AG09309 (cell line): ENCODE measurements around the gene DNAH14.

ENCODE experiments used
- DNase-seq: peaks from one replicate; pipeline ENCODE4 v3.0.0-alpha.2; 2010; ENCODE audit warnings: low read depth
- H3K4me3 ChIP-seq: 2 replicates; pipeline ENCODE4 v1.5.1; 2011; ENCODE audit warnings: mild to moderate bottlenecking, low read depth, low read length, moderate library complexity; ENCODE audit not compliant: control insufficient read depth
- TF ChIP-seq, protein P1 (sequence below): IDR thresholded peaks from 2 replicates; pipeline ENCODE4 v1.5.1; 2011; ENCODE audit warnings: mild to moderate bottlenecking, low read depth, low read length, inconsistent platforms; ENCODE audit not compliant: insufficient read depth, control insufficient read depth; ENCODE audit errors: missing control alignments

The DNAH14 gene

DNA sequence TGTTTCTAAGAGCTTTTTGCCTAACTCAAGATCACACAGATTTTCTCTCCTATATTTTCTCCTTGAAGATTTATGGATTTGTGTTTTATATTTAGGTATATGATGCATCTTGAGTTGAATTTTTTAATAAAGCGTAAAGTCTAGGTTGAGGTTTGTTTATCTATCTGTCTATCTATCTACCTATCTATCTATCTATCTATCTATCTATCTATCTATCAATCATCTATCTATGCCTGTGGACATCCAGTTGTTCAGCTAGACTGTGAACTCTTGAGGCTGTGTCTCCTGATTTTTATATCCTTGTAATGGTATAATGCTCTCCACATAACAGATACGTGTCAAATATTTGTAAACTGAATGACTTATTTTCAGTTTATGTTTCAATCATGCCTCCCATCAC is 120.1 kb downstream of the DNAH14 start:
- TF ChIP-seq, protein P1, sequence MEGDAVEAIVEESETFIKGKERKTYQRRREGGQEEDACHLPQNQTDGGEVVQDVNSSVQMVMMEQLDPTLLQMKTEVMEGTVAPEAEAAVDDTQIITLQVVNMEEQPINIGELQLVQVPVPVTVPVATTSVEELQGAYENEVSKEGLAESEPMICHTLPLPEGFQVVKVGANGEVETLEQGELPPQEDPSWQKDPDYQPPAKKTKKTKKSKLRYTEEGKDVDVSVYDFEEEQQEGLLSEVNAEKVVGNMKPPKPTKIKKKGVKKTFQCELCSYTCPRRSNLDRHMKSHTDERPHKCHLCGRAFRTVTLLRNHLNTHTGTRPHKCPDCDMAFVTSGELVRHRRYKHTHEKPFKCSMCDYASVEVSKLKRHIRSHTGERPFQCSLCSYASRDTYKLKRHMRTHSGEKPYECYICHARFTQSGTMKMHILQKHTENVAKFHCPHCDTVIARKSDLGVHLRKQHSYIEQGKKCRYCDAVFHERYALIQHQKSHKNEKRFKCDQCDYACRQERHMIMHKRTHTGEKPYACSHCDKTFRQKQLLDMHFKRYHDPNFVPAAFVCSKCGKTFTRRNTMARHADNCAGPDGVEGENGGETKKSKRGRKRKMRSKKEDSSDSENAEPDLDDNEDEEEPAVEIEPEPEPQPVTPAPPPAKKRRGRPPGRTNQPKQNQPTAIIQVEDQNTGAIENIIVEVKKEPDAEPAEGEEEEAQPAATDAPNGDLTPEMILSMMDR: no peak
- no peak for DNase-seq
- H3K4me3 ChIP-seq: no peak overlapping the region

DNA sequence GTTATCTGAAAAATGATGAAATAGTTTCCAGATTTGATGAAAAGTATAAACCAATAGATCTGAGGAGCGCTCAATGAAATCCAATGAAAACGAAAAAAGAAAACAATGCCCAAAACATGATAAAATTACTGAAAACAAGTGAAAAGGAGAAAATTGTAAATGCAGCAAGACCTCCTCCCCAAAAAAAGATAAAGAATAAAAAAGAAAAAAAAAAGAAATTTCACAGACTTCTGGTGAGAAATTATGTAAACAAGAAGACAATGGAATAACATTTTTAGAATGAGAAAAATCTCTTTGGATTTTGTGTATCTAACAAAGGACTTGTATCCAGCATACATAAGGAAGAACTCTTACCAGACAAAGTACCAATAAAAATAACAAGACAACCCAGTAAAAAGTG is 134.2 kb downstream of the DNAH14 start:
- H3K4me3 ChIP-seq: no peak overlapping the region
- TF ChIP-seq, protein P1: no peak
- DNase-seq: no peak

DNA sequence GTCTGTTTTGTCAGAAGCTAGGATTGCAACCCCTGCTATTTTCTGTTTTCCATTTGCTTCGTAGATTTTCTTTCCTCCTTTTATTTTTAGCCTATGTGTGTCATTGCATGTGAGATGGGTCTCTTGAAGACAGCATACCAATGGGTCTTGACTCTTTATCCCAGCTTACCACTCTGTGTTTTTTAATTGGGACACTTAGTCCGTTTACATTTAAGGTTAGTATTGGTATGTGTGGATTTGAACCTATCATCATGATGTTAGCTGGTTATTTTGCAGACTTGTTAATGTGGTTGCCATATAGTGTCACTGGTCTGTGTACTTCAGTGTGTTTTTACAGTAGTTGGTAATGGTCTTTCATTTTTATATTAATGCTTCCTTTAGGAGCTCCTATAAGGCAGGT is 141.5 kb downstream of the DNAH14 start:
- TF ChIP-seq, protein P1: no peak

DNA sequence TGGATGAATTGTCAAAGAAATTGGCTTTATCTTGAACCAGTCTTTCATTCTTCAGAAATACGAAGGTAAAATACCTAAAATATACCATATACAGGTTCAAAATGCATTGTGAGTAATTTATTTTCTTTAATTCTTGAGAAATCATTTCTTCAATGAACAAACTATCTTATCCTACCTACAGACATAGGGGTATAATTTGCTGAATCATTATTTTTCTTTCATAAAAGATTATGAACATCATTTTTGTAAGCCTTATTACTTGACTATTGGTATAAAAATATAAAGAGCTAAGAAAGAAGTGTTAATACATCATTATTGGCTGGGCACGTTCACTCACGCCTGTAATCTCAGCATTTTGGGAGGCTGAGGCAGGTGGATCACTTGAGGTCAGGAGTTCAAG is 167.7 kb downstream of the DNAH14 start:
- no peak overlapping the region for H3K4me3 ChIP-seq
- no peak for DNase-seq
- TF ChIP-seq, protein P1: no peak

More for the DNA sequence above, 141.5 kb downstream of the DNAH14 start:
- no peak overlapping the region for H3K4me3 ChIP-seq
- no peak for DNase-seq

DNA sequence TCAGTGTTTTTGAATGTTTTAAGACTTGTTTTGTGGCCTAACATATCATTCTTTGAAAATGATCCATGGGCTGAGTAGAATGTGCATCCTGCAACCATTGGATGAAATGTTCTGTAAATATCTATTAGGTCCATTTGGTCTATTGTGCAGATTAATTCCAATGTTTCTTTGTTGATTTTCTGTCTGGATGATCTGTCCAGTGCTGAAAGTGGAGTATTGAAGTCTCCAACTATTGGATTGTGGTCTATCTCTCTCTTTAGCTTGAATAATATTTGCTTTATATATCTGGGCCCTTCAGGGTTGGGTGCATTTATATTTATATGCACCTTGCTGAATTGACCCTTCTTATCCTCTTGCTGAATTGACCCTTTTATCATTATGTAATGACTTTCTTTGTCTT is 181.5 kb downstream of the DNAH14 start:
- no peak overlapping the region for H3K4me3 ChIP-seq
- TF ChIP-seq, protein P1: no peak
- DNase-seq: no peak

DNA sequence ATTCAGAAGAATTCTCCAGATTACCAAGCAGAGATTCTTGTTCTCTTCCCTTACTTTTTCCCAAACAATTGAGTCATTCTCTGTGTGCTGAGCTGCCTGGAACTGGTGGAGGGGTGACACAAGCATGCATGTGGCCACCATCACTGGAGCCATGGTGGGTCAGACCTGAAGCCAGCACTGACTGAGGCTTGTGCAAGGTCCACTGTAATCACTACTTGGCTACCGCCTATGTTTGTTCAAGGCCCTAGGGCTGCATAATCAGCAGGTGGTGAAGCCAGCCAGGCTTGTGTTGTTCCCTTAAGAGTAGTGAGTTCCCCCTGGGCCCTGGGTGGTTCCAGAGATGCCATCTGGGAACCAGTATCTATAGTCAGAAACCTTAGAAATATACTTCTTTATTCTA is 183.8 kb downstream of the DNAH14 start:
- TF ChIP-seq, protein P1: no peak
- no peak overlapping the region for H3K4me3 ChIP-seq
- DNase-seq: no peak
